Measurements from ENCODE around the gene DMD.

Gene DMD

DNA sequence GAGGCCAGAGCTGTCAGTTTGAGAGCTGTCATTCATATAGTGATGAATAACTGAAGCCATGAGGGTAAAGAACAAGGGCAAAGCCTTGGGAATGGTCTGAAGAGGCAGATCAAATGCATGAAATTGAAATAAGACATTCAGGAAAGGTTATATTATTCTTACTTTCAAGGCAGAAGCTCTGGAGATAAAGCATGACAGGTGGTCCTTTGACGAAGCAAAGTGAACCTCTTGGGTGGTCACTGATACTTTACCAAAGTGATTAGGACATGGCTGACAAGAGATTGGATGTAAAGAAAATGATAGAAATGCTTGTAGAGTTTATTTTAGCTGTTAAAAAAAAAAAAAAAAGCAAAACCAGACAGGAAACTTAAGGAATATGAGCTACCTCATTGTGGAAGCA lies 1505.5 kb downstream of the DMD start:
- no peak overlapping the region for H3K4me3 ChIP-seq (ENCODE audit: low read depth, low read length)
- TF ChIP-seq, protein P1, sequence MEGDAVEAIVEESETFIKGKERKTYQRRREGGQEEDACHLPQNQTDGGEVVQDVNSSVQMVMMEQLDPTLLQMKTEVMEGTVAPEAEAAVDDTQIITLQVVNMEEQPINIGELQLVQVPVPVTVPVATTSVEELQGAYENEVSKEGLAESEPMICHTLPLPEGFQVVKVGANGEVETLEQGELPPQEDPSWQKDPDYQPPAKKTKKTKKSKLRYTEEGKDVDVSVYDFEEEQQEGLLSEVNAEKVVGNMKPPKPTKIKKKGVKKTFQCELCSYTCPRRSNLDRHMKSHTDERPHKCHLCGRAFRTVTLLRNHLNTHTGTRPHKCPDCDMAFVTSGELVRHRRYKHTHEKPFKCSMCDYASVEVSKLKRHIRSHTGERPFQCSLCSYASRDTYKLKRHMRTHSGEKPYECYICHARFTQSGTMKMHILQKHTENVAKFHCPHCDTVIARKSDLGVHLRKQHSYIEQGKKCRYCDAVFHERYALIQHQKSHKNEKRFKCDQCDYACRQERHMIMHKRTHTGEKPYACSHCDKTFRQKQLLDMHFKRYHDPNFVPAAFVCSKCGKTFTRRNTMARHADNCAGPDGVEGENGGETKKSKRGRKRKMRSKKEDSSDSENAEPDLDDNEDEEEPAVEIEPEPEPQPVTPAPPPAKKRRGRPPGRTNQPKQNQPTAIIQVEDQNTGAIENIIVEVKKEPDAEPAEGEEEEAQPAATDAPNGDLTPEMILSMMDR (IDR thresholded peaks at IDR 0.05; ENCODE audit: low read depth, low read length) = no peak

GRCh38 chrX:31704938-31705337 lies 1506.4 kb downstream of the DMD start:
- H3K4me3 ChIP-seq (ENCODE audit: low read depth, low read length) = no peak overlapping the region
- TF ChIP-seq, protein P1 (IDR thresholded peaks at IDR 0.05; ENCODE audit: low read depth, low read length) = no peak

DNA sequence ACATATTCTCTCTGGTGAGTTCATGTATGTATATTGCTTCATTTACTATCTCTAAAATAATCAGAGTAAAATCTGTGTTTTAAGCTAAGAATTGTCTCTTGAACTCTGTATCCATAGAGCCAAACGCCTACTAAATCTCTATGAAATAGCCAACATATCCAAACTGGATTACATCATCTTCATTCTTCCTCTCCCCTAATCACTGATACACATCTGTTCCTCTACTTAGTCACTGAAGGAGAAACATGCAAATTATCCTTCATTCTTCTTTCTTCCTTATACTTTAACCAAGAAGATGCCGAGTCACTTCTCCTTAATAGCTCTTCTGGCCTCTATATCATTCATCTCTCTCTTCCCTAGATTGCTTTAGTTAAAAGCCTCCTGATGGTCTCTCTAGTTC lies 1509.1 kb downstream of the DMD start:
- TF ChIP-seq, protein P1 (IDR thresholded peaks at IDR 0.05; ENCODE audit: low read depth, low read length) = no peak
- H3K4me3 ChIP-seq (ENCODE audit: low read depth, low read length) = no peak overlapping the region

GRCh38 chrX:31697294-31697916 lies 1513.9 kb downstream of the DMD start:
- no peak overlapping the region for H3K4me3 ChIP-seq (ENCODE audit: low read depth, low read length)
- TF ChIP-seq, protein P1 (IDR thresholded peaks at IDR 0.05; ENCODE audit: low read depth, low read length) = no peak

DNA sequence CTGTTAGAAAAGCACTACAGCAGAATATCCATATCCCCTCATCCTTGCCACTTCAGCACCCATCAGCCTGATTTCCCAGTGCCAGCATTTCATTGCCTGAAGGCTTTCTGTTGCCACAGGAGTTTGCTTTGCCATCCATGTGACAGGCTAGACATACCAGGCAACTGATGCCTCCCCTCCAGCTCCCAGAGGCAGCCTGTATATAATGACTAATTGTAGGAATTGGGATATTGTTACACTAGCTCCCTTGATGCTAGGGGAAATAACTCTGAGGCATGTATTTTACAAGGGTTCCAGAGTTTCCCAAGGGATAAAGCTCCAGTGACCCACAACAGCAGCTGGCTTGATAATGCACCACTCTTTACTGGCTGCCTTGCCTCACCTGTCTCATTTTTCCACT lies 1531.5 kb downstream of the DMD start:
- no peak overlapping the region for H3K4me3 ChIP-seq (ENCODE audit: low read depth, low read length)
- TF ChIP-seq, protein P1 (IDR thresholded peaks at IDR 0.05; ENCODE audit: low read depth, low read length) = no peak

GRCh38 chrX:31670245-31670644 lies 1541.1 kb downstream of the DMD start:
- no peak overlapping the region for H3K4me3 ChIP-seq (ENCODE audit: low read depth, low read length)
- TF ChIP-seq, protein P1 (IDR thresholded peaks at IDR 0.05; ENCODE audit: low read depth, low read length) = no peak

DNA sequence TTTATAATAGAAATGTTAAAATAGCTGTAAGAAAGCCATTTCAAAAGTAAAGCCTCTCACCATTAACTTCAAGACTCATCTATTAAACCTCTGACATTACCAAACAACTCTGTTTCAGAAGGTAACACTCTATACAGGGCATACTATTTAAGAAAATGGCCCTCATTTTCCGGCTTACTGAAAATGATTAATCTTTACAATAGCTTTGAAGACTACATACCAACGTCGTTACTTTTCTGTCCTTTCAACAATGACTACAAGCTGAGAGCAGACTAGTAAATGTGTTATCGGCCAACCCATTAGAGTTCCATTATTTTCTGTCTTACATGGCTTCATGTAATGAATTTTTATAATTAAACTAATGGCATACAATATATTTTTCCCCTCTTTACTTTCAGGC lies 1545.9 kb downstream of the DMD start:
- H3K4me3 ChIP-seq (ENCODE audit: low read depth, low read length) = no peak overlapping the region
- TF ChIP-seq, protein P1 (IDR thresholded peaks at IDR 0.05; ENCODE audit: low read depth, low read length) = no peak

Measured in WI38 (cell line).